A549 (cell line): ENCODE results near the gene ARHGAP18. TPM values are rescaled to one million over a fixed set of nuclear protein-coding genes. Genes with fewer than 3 reads are reported as not detected.
A peak's percentile ranks its signal among the peaks of the same experiment; 100 is the strongest.

Experiments used
- ATAC-seq, 2 experiments: fragments of 200-7000 bp in 1 of 2; fragments of >200 bp in 1 of 2; cut with Nextera tagmentation in 1 of 2; cut with Tn5 transposase in 1 of 2; 3 replicates each; pipeline versions ENCODE4 v1.8.0 to v1.9.1; 2018 to 2020; ENCODE audit warnings: mild to moderate bottlenecking in 1 of 2, moderate library complexity in 1 of 2
- CTCF ChIA-PET: fragments of 300-600 bp; sonication (Branson Sonifier 250); formaldehyde crosslinking; extraction: SDS; loops from one replicate; lab custom pipeline; 2021; ENCODE audit warnings: antibody characterized with exemption, inconsistent platforms; lab: Yijun Ruan, JAX
- POLR2A ChIA-PET: fragments of 350-600 bp; formaldehyde crosslinking; extraction: SDS; loops from one replicate; lab custom pipeline; 2021; ENCODE audit warnings: antibody characterized with exemption, inconsistent platforms; lab: Yijun Ruan, JAX
- DNase-seq, 2 experiments: peaks; one replicate each; pipeline versions ENCODE4 v3.0.0 to v3.0.0-alpha.2; 2011 to 2016; ENCODE audit warnings: low read depth in 1 of 2, low spot score in 1 of 2
- FAIRE-seq: peaks from 2 replicates; lab custom pipeline; 2011; peaks lifted over from hg19 to GRCh38; lab: Jason Lieb, UNC
- H3K27ac ChIP-seq, 2 experiments: fragments of >200 bp; sonication (Bioruptor Twin); formaldehyde crosslinking; 3 replicates each; pipeline ENCODE4 v1.5.1; 2016 to 2017
- H3K4me1 ChIP-seq: fragments of >200 bp; sonication (Bioruptor Twin); formaldehyde crosslinking; 3 replicates; pipeline ENCODE4 v1.6.1; 2016
- H3K4me2 ChIP-seq: fragments of >200 bp; sonication (Bioruptor Twin); formaldehyde crosslinking; 3 replicates; pipeline ENCODE4 v1.6.1; 2016
- H3K4me3 ChIP-seq: fragments of >200 bp; sonication (Bioruptor Twin); formaldehyde crosslinking; 3 replicates; pipeline ENCODE4 v1.5.1; 2016
- H3K9me3 ChIP-seq: fragments of >200 bp; sonication (Bioruptor Twin); formaldehyde crosslinking; 3 replicates; pipeline ENCODE4 v1.6.1; 2016
- ATOH8 ChIP-seq: fragments of 250-450 bp; sonication (Bioruptor Pico); IDR thresholded peaks from 2 replicates; pipeline ENCODE4 v1.5.0; 2020; ENCODE audit warnings: low read depth, mild to moderate bottlenecking, moderate library complexity
- CBX8 ChIP-seq: fragments of 200-600 bp; sonication (generic); IDR thresholded peaks from 2 replicates; pipeline ENCODE4 v1.6.1; 2016
- CEBPB ChIP-seq, 2 experiments: fragments of >200 bp in 1 of 2; sonication (Bioruptor Twin) in 1 of 2; formaldehyde crosslinking in 1 of 2; IDR thresholded peaks; 2 replicates each; pipeline ENCODE4 v1.6.1; 2012 to 2016
- CTCF ChIP-seq: fragments of >200 bp; sonication (Bioruptor Twin); formaldehyde crosslinking; IDR thresholded peaks from 3 replicates; pipeline ENCODE4 v1.5.1; 2016
- E2F6 ChIP-seq: IDR thresholded peaks from 2 replicates; pipeline ENCODE4 v1.6.1; 2012; ENCODE audit warnings: low read depth, borderline replicate concordance
- FOXS1 ChIP-seq: fragments of 250-450 bp; sonication (Bioruptor Pico); IDR thresholded peaks from 2 replicates; pipeline ENCODE4 v1.5.0; 2020; ENCODE audit warnings: mild to moderate bottlenecking, moderate library complexity
- HOXA7 ChIP-seq: fragments of 250-450 bp; sonication (Bioruptor Pico); IDR thresholded peaks from 2 replicates; pipeline ENCODE4 v1.5.0; 2020; ENCODE audit warnings: mild to moderate bottlenecking, moderate library complexity
- JUN ChIP-seq, 2 experiments: fragments of >200 bp; sonication (Bioruptor Twin); formaldehyde crosslinking; IDR thresholded peaks; 2 replicates in 1 of 2; 3 replicates in 1 of 2; pipeline ENCODE4 v1.6.1; 2016 to 2017
- JUNB ChIP-seq: fragments of >200 bp; sonication (Bioruptor Twin); formaldehyde crosslinking; IDR thresholded peaks from 2 replicates; pipeline ENCODE4 v1.6.1; 2016
- MAFK ChIP-seq: fragments of 450-650 bp; IDR thresholded peaks from 2 replicates; pipeline ENCODE4 v1.6.1; 2014; ENCODE audit not compliant: partially characterized antibody
- MAX ChIP-seq: IDR thresholded peaks from 2 replicates; pipeline ENCODE4 v1.6.1; 2012
- NR3C1 ChIP-seq: fragments of >200 bp; sonication (Bioruptor Twin); formaldehyde crosslinking; IDR thresholded peaks from 3 replicates; pipeline ENCODE4 v1.6.1; 2017
- PBX3 ChIP-seq: IDR thresholded peaks from 2 replicates; pipeline ENCODE4 v1.6.1; 2012
- POLR2AphosphoS2 ChIP-seq: conservative IDR thresholded peaks from 2 replicates; pipeline ENCODE4 v1.6.1; 2012; ENCODE audit warnings: low read length, improper control_type of control experiment, inconsistent platforms
- RAD21 ChIP-seq, 2 experiments: fragments of >200 bp in 1 of 2; sonication (Bioruptor Twin) in 1 of 2; formaldehyde crosslinking in 1 of 2; IDR thresholded peaks in 1 of 2; conservative IDR thresholded peaks in 1 of 2; 2 replicates in 1 of 2; 3 replicates in 1 of 2; pipeline ENCODE4 v1.6.1; 2012 to 2018; ENCODE audit warnings: inconsistent platforms in 1 of 2
- RCOR1 ChIP-seq: fragments of 150-350 bp; IDR thresholded peaks from 2 replicates; pipeline ENCODE4 v1.6.1; 2014; ENCODE audit warnings: antibody characterized with exemption, low read length, low read depth
- RFX5 ChIP-seq: fragments of 450-650 bp; IDR thresholded peaks from 2 replicates; pipeline ENCODE4 v1.7.1; 2014; ENCODE audit warnings: antibody characterized with exemption, mild to moderate bottlenecking, moderate library complexity
- SMC3 ChIP-seq: fragments of >200 bp; sonication (Bioruptor Twin); formaldehyde crosslinking; IDR thresholded peaks from 3 replicates; pipeline ENCODE4 v1.6.1; 2018; ENCODE audit warnings: inconsistent platforms
- TFCP2L1 ChIP-seq: fragments of 250-450 bp; sonication (Bioruptor Pico); IDR thresholded peaks from 2 replicates; pipeline ENCODE4 v1.5.0; 2021; ENCODE audit warnings: mild to moderate bottlenecking
- USF2 ChIP-seq: fragments of 450-650 bp; IDR thresholded peaks from 2 replicates; pipeline ENCODE4 v1.6.1; 2014; ENCODE audit warnings: antibody characterized with exemption
- ZNF302 ChIP-seq: fragments of 250-450 bp; sonication (Bioruptor Pico); IDR thresholded peaks from 2 replicates; pipeline ENCODE4 v1.9.0; 2021; ENCODE audit warnings: inconsistent platforms, mild to moderate bottlenecking, moderate library complexity
- ZSCAN20 ChIP-seq: fragments of 250-450 bp; sonication (Bioruptor Pico); IDR thresholded peaks from 2 replicates; pipeline ENCODE4 v1.8.0; 2022; ENCODE audit warnings: mild to moderate bottlenecking, moderate library complexity
- WGBS: methylation state at CpG from one replicate; pipeline ENCODE4 v1.1.6; 2017; ENCODE audit errors: missing lambda C conversion rate; 5-methylcytosine and 5-hydroxymethylcytosine counted together
- polyA plus RNA-seq, 4 experiments: library from polyadenylated mRNA; depleted of rRNA in 3 of 4; stranded (reverse); fragments of >200 nt; fragmentation: RNase III in 1 of 4; extraction: RNeasy Plus Mini Kit Qiagen cat#74134 plus additional on column Dnase treatment in 1 of 4; gene quantifications; 2 replicates in 3 of 4; 3 replicates in 1 of 4; pipeline ENCODE4 v1.2.3, GENCODE V29; 2011 to 2017

ARHGAP18 gene
- polyA plus RNA-seq, 2 of the 4 experiments (the other 2 are of a cell fraction): 11.2 to 16.7 TPM

- ATAC-seq (no peak), DNase-seq (no peak), FAIRE-seq (no peak)
- no peak overlapping the region for H3K4me2 ChIP-seq
- H3K4me1 ChIP-seq: peaks cover 6% of the 10 kb centered on the region; the same call in 1 of the 3 replicates
- WGBS: 63% methylated on average over 3 of the region's 3 CpGs
- no peak overlapping the region for H3K4me3 ChIP-seq
- ChIA-PET CTCF (interaction anchor here (0.6 to 1.2 kb wide), 2 partner anchors 107 to 120 kb away, joined by 3 read pairs; no protein-coding TSS in a partner anchor), POLR2A (no interaction called here)
- H3K9me3 ChIP-seq: no peaks in the 10 kb centered on the region
- TF ChIP-seq RCOR1 (no peak), CBX8 (no peak), CEBPB (IDR thresholded peaks at IDR 0.05) (no peak), NR3C1 (no peak), SMC3 (no peak), JUN (IDR thresholded peaks at IDR 0.05) (no peak), FOXS1 (no peak), HOXA7 (CRISPR knock-in tag) (no peak), TFCP2L1 (CRISPR knock-in tag) (no peak), USF2 (no peak), RFX5 (no peak)
- no peak overlapping the region for H3K27ac ChIP-seq
Measured at GRCh38 chr6:129623008-129623732, 86.8 kb downstream of the ARHGAP18 start.

- DNase-seq (peak in 1 of 2 experiments; percentile 28), FAIRE-seq (no peak), ATAC-seq (peak in 1 of 2 experiments; percentile 62; a peak in 2 of 6 replicates)
- ChIA-PET POLR2A (no interaction called here), CTCF (no interaction called here)
- H3K4me2 ChIP-seq: no peak overlapping the region
- no peak overlapping the region for H3K4me3 ChIP-seq
- H3K9me3 ChIP-seq: no peaks in the 10 kb centered on the region
- peaks cover 6% of the 10 kb centered on the region; the same call in 1 of the 3 replicates for H3K4me1 ChIP-seq
- WGBS: 87% methylated on average over 4 of the region's 4 CpGs
- TF ChIP-seq CTCF: no peak
- TF ChIP-seq RCOR1: no peak
- peak in 1 of 2 experiments; percentile 25; a peak in 2 of 5 replicates for TF ChIP-seq RAD21 (conservative IDR thresholded peaks at IDR 0.05 in 1 of 2, IDR thresholded peaks at IDR 0.05 in 1 of 2)
- H3K27ac ChIP-seq: no peak overlapping the region
Measured at GRCh38 chr6:129621252-129621651, 88.7 kb downstream of the ARHGAP18 start.

- DNase-seq: no peak
- no peak for FAIRE-seq
- Histone ChIP-seq H3K9me3 (no peaks in the 10 kb centered on the region), H3K4me2 (no peak overlapping the region), H3K27ac (no peak overlapping the region), H3K4me1 (peaks cover 6% of the 10 kb centered on the region; the same call in 1 of the 3 replicates), H3K4me3 (no peak overlapping the region)
- ATAC-seq: no peak
- CTCF ChIA-PET: no interaction called here
- POLR2A ChIA-PET: no interaction called here
- no peak for TF ChIP-seq CEBPB (IDR thresholded peaks at IDR 0.05)
- TF ChIP-seq E2F6: no peak
- no peak for TF ChIP-seq ZSCAN20 (CRISPR knock-in tag)
- TF ChIP-seq JUN (IDR thresholded peaks at IDR 0.05): no peak
- TF ChIP-seq POLR2AphosphoS2: no peak
- TF ChIP-seq PBX3: no peak
- TF ChIP-seq MAX: no peak
- no peak for TF ChIP-seq ATOH8 (CRISPR knock-in tag)
- no peak for TF ChIP-seq RFX5
- TF ChIP-seq ZNF302 (CRISPR knock-in tag): no peak
- no peak for TF ChIP-seq MAFK
- no peak for TF ChIP-seq JUNB
- TF ChIP-seq, all 56 proteins: peak for 0
Measured at GRCh38 chr6:129620234-129620610, 89.8 kb downstream of the ARHGAP18 start.
